H1 (cell line): Measurements from ENCODE around the gene CEP170. TPM values are rescaled to one million over a fixed set of nuclear protein-coding genes. Genes with fewer than 3 reads are reported as not detected.

ENCODE experiments used
- ATF3 ChIP-seq: IDR thresholded peaks from 2 replicates; pipeline ENCODE4 v1.6.1; 2011; ENCODE audit warnings: low read depth, mild to moderate bottlenecking, low read length; ENCODE audit not compliant: insufficient read depth
- BACH1 ChIP-seq: IDR thresholded peaks from 2 replicates; pipeline ENCODE4 v1.6.1; 2012; ENCODE audit warnings: low read length, improper control_type of control experiment
- BRCA1 ChIP-seq: IDR thresholded peaks from 2 replicates; pipeline ENCODE4 v1.6.1; 2012; ENCODE audit warnings: low read depth, low read length, improper control_type of control experiment
- EZH2 ChIP-seq: fragments of 200-600 bp; sonication (generic); IDR thresholded peaks from 2 replicates; pipeline ENCODE4 v1.7.1; 2012; ENCODE audit warnings: low read depth, mild to moderate bottlenecking, moderate library complexity, low read length, inconsistent platforms; ENCODE audit not compliant: severe bottlenecking
- POLR2A ChIP-seq, 2 experiments: IDR thresholded peaks; 1 replicate in 1 of 2; 2 replicates in 1 of 2; pipeline ENCODE4 v1.6.1; 2011; ENCODE audit warnings: low read depth in 2 of 2, low read length in 2 of 2, mild to moderate bottlenecking in 2 of 2; ENCODE audit errors: control extremely low read depth in 1 of 2
- POLR2AphosphoS5 ChIP-seq: IDR thresholded peaks from 2 replicates; pipeline ENCODE4 v1.6.1; 2011; ENCODE audit warnings: low read depth, low read length
- POU5F1 ChIP-seq: IDR thresholded peaks from 2 replicates; pipeline ENCODE4 v1.6.1; 2011; ENCODE audit warnings: low read depth, mild to moderate bottlenecking, low read length, moderate library complexity
- RBBP5 ChIP-seq: IDR thresholded peaks from 2 replicates; pipeline ENCODE4 v1.7.1; 2012; ENCODE audit warnings: low read depth, mild to moderate bottlenecking, inconsistent platforms, low read length, moderate library complexity, borderline replicate concordance
- RFX5 ChIP-seq: IDR thresholded peaks from 2 replicates; pipeline ENCODE4 v1.6.1; 2011; ENCODE audit warnings: low read depth, low read length, improper control_type of control experiment, borderline replicate concordance
- TAF7 ChIP-seq: optimal IDR thresholded peaks from 2 replicates; pipeline ENCODE3; 2011; ENCODE audit warnings: low read depth, mild to moderate bottlenecking, inconsistent platforms, low read length, moderate library complexity, borderline replicate concordance
- TBP ChIP-seq: IDR thresholded peaks from 2 replicates; pipeline ENCODE4 v1.6.1; 2011; ENCODE audit warnings: low read depth, low read length, improper control_type of control experiment
- polyA plus RNA-seq, 7 experiments: library from polyadenylated mRNA; depleted of rRNA in 3 of 7; stranded (reverse) in 5 of 7; unstranded in 2 of 7; fragments of >200 nt in 5 of 7; fragments of 200-250 nt in 2 of 7; gene quantifications; 1 replicate in 5 of 7; 2 replicates in 1 of 7; 4 replicates in 1 of 7; pipeline versions ENCODE4 v1.2.1 to v1.2.3, GENCODE V29; 2011 to 2013; ENCODE audit warnings: missing spikeins in 2 of 7, mixed read lengths in 2 of 7
- total RNA-seq: library from RNA; stranded (reverse); fragmentation: NEBNext Ultra II Directional; extraction: Animal tissue kit (Norgen Biotek cat#: 25700); gene quantifications from 2 replicates; pipeline ENCODE4 v1.2.1, GENCODE V29; 2021

The CEP170 gene
- total and polyA plus RNA-seq, 2 of the 8 experiments (the other 6 are each of a cell fraction or from before 2014, with no cell fraction given), result 33.1 to 97.2 TPM

GRCh38 chr1:243254233-243254926 lies 701 bp downstream of the CEP170 start (continued):
- TF ChIP-seq TAF7 (peak; percentile 10), POU5F1 (no peak), BACH1 (no peak), RFX5 (no peak), BRCA1 (no peak), POLR2AphosphoS5 (0 out of 2 replicates have a peak, but pooled peaks have one; percentile 18), TBP (peak; percentile 68), RBBP5 (peak; percentile 71; the same call in 1 of the 2 replicates), POLR2A (IDR thresholded peaks at IDR 0.05; ENCODE audit: control extremely low read depth in 1 of 2, low read depth in 2 of 2, low read length in 2 of 2) (peak in 1 of 2 experiments; percentile 51; a peak in 2 of 3 replicates), ATF3 (no peak), EZH2 (no peak)
